ENCODE measurements around the gene CFAP119. TPM values are rescaled to one million over a fixed set of nuclear protein-coding genes. Genes with fewer than 3 reads are reported as not detected.

The CFAP119 gene
- total RNA-seq, 1 donor from 2014 or later: 18.5 TPM

- DNase-seq (ENCODE audit: low read depth, low spot score): no peak
- H3K36me3 Mint-ChIP-seq (ENCODE audit: low read depth): no peaks in the 10 kb centered on the region
- H3K4me1 Mint-ChIP-seq: peaks cover 11% of the 10 kb centered on the region
- H3K27ac Mint-ChIP-seq (ENCODE audit: unreplicated experiment): no peak overlapping the region
- TF ChIP-seq CTCF (conservative IDR thresholded peaks at IDR 0.05): no peak
- no peaks in the 10 kb centered on the region for H3K27me3 Mint-ChIP-seq (ENCODE audit: low read depth)
- peak overlapping the region; percentile 58 for H3K4me3 Mint-ChIP-seq
- H3K9me3 Mint-ChIP-seq: no peaks in the 10 kb centered on the region
Measured at GRCh38 chr16:30756781-30757100, 5.1 kb downstream of the CFAP119 start.

DNA sequence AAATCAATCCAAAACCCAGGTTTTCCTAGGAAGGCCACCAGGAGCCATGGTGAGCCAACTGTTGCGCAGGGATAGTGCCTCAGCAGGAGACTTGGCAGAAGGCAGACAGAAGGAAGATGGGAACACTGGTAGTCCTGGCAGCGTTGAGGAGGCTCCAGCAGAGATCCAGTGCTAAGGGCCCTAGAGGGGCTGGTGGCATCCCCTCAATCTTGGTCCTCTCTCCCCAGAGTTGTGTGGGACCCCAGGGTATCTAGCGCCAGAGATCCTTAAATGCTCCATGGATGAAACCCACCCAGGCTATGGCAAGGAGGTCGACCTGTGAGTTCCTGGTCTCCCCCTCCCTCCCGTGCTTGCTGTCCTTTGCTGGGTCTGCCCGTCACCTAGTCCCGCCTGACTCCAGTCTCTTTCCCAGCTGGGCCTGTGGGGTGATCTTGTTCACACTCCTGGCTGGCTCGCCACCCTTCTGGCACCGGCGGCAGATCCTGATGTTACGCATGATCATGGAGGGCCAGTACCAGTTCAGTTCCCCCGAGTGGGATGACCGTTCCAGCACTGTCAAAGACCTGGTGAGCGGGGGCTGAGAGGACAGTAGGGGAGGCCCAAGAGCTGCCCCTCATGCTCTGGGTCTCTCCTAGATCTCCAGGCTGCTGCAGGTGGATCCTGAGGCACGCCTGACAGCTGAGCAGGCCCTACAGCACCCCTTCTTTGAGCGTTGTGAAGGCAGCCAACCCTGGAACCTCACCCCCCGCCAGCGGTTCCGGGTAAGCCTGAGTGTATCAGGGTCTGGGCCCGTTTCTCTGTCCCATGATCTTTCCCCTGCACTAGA lies 5.7 kb downstream of the CFAP119 start:
- H3K9me3 Mint-ChIP-seq: no peaks in the 10 kb centered on the region
- peaks cover 9% of the 10 kb centered on the region for H3K4me1 Mint-ChIP-seq
- no peak overlapping the region for H3K27ac Mint-ChIP-seq (ENCODE audit: unreplicated experiment)
- no peaks in the 10 kb centered on the region for H3K27me3 Mint-ChIP-seq (ENCODE audit: low read depth)
- no peak for TF ChIP-seq CTCF (conservative IDR thresholded peaks at IDR 0.05)
- H3K36me3 Mint-ChIP-seq (ENCODE audit: low read depth): peaks cover 3% of the 10 kb centered on the region
- DNase-seq (ENCODE audit: low read depth, low spot score): no peak
- peak overlapping the region; percentile 58 for H3K4me3 Mint-ChIP-seq

DNA sequence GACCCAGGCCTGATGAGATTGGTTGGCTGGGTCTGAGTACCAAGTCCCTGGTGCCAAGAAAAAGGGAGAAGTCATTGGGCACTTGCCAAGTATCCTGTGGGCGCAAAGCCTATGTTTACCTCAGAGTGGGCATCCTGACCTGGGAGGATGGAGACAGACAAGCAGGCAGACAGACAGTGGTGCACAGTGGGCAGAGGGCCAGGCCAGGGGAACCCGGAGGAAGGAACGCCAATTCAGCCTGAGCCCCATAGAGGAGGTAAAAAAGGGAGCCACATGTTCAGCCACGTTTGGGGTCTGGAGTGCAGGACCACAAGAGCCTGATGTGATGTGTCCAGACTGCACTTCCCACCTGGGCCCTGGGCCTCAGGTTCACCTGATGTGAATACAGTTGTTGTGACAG lies 8.3 kb downstream of the CFAP119 start:
- H3K36me3 Mint-ChIP-seq (ENCODE audit: low read depth): peaks cover 3% of the 10 kb centered on the region
- no peaks in the 10 kb centered on the region for H3K9me3 Mint-ChIP-seq
- no peak overlapping the region for H3K27ac Mint-ChIP-seq (ENCODE audit: unreplicated experiment)

GRCh38 chr16:30750876-30751465 lies 10.9 kb downstream of the CFAP119 start:
- H3K36me3 Mint-ChIP-seq (ENCODE audit: low read depth): peaks cover 6% of the 10 kb centered on the region
- TF ChIP-seq CTCF (conservative IDR thresholded peaks at IDR 0.05): no peak
- peak overlapping the region; percentile 10 for H3K27ac Mint-ChIP-seq (ENCODE audit: unreplicated experiment)
- no peak for DNase-seq (ENCODE audit: low read depth, low spot score)
- peaks cover 23% of the 10 kb centered on the region for H3K4me1 Mint-ChIP-seq
- H3K27me3 Mint-ChIP-seq (ENCODE audit: low read depth): peaks cover 2% of the 10 kb centered on the region
- peak overlapping the region; percentile 58 for H3K4me3 Mint-ChIP-seq
- H3K9me3 Mint-ChIP-seq: no peaks in the 10 kb centered on the region

More for the DNA sequence above, 8.3 kb downstream of the CFAP119 start:
- H3K4me3 Mint-ChIP-seq: no peak overlapping the region
- H3K27me3 Mint-ChIP-seq (ENCODE audit: low read depth): no peaks in the 10 kb centered on the region
- DNase-seq (ENCODE audit: low read depth, low spot score): no peak
- peaks cover 10% of the 10 kb centered on the region for H3K4me1 Mint-ChIP-seq
- TF ChIP-seq CTCF (conservative IDR thresholded peaks at IDR 0.05): no peak

DNA sequence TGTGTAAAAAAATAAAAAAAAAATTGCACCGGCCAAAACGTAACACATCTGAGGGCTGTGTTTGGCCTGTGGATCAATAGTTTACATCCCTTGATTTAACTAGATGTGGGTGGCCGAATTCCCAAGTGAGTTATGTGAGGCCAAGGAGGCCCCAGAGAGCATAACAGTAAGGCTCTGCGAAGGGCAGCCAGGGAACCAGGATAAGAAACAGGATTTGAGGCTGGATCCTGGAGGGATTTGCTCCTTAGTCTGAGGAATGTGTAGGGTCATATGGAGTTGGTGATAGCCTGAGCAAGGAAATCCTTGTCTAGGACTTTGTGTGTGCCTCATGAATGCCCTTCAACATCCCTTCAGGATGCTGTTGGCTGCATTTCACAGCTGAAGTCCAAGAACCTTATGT lies 11.7 kb downstream of the CFAP119 start:
- Mint-ChIP-seq H3K36me3 (ENCODE audit: low read depth) (peaks cover 6% of the 10 kb centered on the region), H3K4me1 (peaks cover 23% of the 10 kb centered on the region), H3K9me3 (no peaks in the 10 kb centered on the region), H3K27ac (ENCODE audit: unreplicated experiment) (no peak overlapping the region), H3K4me3 (peak overlapping the region; percentile 58), H3K27me3 (ENCODE audit: low read depth) (peaks cover 2% of the 10 kb centered on the region)
- DNase-seq (ENCODE audit: low read depth, low spot score): no peak
- TF ChIP-seq CTCF (conservative IDR thresholded peaks at IDR 0.05): no peak
